ENCODE data around the gene CDH3. TPM values are rescaled to one million over a fixed set of nuclear protein-coding genes. Genes with fewer than 3 reads are reported as not detected.
"Not testable (repeated sequence)": the region's sequence is repeated elsewhere in the genome, so short reads cannot be mapped to it uniquely, and the experiment has no call there.

The CDH3 gene
- total RNA-seq, 2 experiments from 2014 or later = 0.22 to 0.74 TPM

GRCh38 chr16:68715471-68715870, 70.4 kb downstream of the CDH3 start:
- H3K9me3 Mint-ChIP-seq = peaks cover 2% of the 10 kb centered on the region

DNA sequence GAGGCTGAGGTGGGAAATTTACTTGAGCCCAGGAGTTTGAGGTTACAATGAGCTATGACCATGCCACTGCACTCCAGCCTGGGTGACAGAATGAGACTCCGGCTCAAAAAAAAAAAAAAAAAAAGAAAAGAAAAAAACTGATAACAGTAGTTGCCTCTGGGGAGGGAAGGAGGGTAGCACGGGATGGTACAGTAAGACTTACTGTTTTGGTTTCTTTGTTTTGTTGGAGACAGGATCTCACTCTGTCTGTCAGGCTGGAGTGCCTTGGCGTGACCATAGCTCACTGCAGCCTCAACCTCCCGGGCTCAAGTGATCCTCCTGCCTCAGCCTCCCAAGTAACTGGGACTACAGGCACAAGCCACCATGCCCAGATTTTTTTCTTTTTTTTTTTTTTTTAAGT, 71.4 kb downstream of the CDH3 start:
- CTCF ChIA-PET = interaction anchor here (0.6 kb wide), 1 partner anchor 23 kb away, joined by 3 read pairs; no protein-coding TSS in a partner anchor
- intact Hi-C loops (cut with DNase I, micrococcal nuclease) = not testable (repeated sequence)

More at GRCh38 chr16:68715471-68715870, 70.4 kb downstream of the CDH3 start:
- Histone ChIP-seq H3K4me1 (ENCODE audit: insufficient read depth, low read length) (no peaks in the 10 kb centered on the region), H3K36me3 (ENCODE audit: insufficient read depth, low read length) (no peaks in the 10 kb centered on the region), H3K27me3 (ENCODE audit: control insufficient read depth in 1 of 2, insufficient read depth in 2 of 2, low read length in 2 of 2) (no peaks in the 10 kb centered on the region), H3K4me3 (ENCODE audit: low read length) (no peak overlapping the region), H3K27ac (ENCODE audit: low read depth in 1 of 2, low read length in 2 of 2) (no peak overlapping the region), H3K9me3 (ENCODE audit: control insufficient read depth in 1 of 2, insufficient read depth in 1 of 2, low read length in 2 of 2) (peaks cover 0 to 8% of the 10 kb centered on the region in 2 experiments)
- H3K27ac Mint-ChIP-seq = no peak overlapping the region
- ChIA-PET CTCF (no interaction called here), POLR2A (no interaction called here)
- H3K27me3 Mint-ChIP-seq = peaks cover 21% of the 10 kb centered on the region
- intact Hi-C loops (cut with DNase I, micrococcal nuclease) = no loop called here
- no peaks in the 10 kb centered on the region for H3K4me1 Mint-ChIP-seq (ENCODE audit: low read depth)
- ATAC-seq (ENCODE audit: poor library complexity) (no peak), DNase-seq (no peak)
- H3K4me3 Mint-ChIP-seq = no peak overlapping the region
- TF ChIP-seq, protein P1, sequence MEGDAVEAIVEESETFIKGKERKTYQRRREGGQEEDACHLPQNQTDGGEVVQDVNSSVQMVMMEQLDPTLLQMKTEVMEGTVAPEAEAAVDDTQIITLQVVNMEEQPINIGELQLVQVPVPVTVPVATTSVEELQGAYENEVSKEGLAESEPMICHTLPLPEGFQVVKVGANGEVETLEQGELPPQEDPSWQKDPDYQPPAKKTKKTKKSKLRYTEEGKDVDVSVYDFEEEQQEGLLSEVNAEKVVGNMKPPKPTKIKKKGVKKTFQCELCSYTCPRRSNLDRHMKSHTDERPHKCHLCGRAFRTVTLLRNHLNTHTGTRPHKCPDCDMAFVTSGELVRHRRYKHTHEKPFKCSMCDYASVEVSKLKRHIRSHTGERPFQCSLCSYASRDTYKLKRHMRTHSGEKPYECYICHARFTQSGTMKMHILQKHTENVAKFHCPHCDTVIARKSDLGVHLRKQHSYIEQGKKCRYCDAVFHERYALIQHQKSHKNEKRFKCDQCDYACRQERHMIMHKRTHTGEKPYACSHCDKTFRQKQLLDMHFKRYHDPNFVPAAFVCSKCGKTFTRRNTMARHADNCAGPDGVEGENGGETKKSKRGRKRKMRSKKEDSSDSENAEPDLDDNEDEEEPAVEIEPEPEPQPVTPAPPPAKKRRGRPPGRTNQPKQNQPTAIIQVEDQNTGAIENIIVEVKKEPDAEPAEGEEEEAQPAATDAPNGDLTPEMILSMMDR (IDR thresholded peaks at IDR 0.05) = no peak
- no peaks in the 10 kb centered on the region for H3K36me3 Mint-ChIP-seq (ENCODE audit: low read depth)

DNA sequence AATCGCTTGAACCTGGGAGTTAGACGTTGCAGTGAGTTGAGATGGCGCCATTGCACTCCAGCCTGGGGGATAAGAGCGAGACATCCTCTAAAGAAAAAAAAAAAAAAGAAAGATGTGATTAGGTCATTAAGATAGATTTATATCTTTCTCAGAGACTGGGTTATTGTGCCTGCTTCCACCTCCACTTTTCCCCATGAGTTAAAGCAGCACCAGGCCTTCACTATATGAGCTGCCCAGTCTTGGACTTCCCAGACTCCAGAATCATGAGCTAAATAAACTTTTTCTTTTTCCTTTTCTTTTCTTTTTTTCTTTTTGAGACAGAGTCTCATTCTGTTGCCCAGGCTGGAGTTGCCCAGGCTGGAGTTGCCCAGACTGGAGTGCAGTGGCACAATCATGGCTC, 72.6 kb downstream of the CDH3 start:
- intact Hi-C loops (cut with DNase I, micrococcal nuclease) = no loop called here
- TF ChIP-seq, protein P1 (IDR thresholded peaks at IDR 0.05) = no peak
- DNase-seq (no peak), ATAC-seq (ENCODE audit: poor library complexity) (no peak)
- CTCF ChIA-PET = interaction anchor here (0.7 kb wide), 1 partner anchor 47 kb away, joined by 3 read pairs; no protein-coding TSS in a partner anchor
- no peaks in the 10 kb centered on the region for H3K4me1 ChIP-seq (ENCODE audit: insufficient read depth, low read length)
- H3K36me3 ChIP-seq (ENCODE audit: insufficient read depth, low read length) = no peaks in the 10 kb centered on the region
- Mint-ChIP-seq H3K27ac (no peak overlapping the region), H3K4me1 (ENCODE audit: low read depth) (no peaks in the 10 kb centered on the region), H3K9me3 (peaks cover 2% of the 10 kb centered on the region), H3K27me3 (peaks cover 15% of the 10 kb centered on the region), H3K4me3 (no peak overlapping the region), H3K36me3 (ENCODE audit: low read depth) (no peaks in the 10 kb centered on the region)
- H3K4me3 ChIP-seq (ENCODE audit: low read length) = no peak overlapping the region
- H3K27ac ChIP-seq (ENCODE audit: low read depth in 1 of 2, low read length in 2 of 2) = no peak overlapping the region
- H3K9me3 ChIP-seq (ENCODE audit: control insufficient read depth in 1 of 2, insufficient read depth in 1 of 2, low read length in 2 of 2) = peaks cover 0 to 8% of the 10 kb centered on the region in 2 experiments
- H3K27me3 ChIP-seq (ENCODE audit: control insufficient read depth in 1 of 2, insufficient read depth in 2 of 2, low read length in 2 of 2) = no peaks in the 10 kb centered on the region
- POLR2A ChIA-PET = interaction anchor here (0.7 kb wide), 1 partner anchor 20 kb away, joined by 3 read pairs; no protein-coding TSS in a partner anchor

More for the DNA sequence above, 71.4 kb downstream of the CDH3 start:
- peaks cover 16% of the 10 kb centered on the region for H3K27me3 Mint-ChIP-seq
- ATAC-seq (ENCODE audit: poor library complexity); H3K27me3 ChIP-seq (ENCODE audit: control insufficient read depth in 1 of 2, insufficient read depth in 2 of 2, low read length in 2 of 2); H3K4me3 ChIP-seq (ENCODE audit: low read length); H3K36me3 Mint-ChIP-seq (ENCODE audit: low read depth); H3K4me1 Mint-ChIP-seq (ENCODE audit: low read depth); H3K27ac Mint-ChIP-seq; H3K4me3 Mint-ChIP-seq; H3K27ac ChIP-seq (ENCODE audit: low read depth in 1 of 2, low read length in 2 of 2); H3K4me1 ChIP-seq (ENCODE audit: insufficient read depth, low read length); POLR2A ChIA-PET; H3K9me3 Mint-ChIP-seq; DNase-seq; H3K9me3 ChIP-seq (ENCODE audit: control insufficient read depth in 1 of 2, insufficient read depth in 1 of 2, low read length in 2 of 2); H3K36me3 ChIP-seq (ENCODE audit: insufficient read depth, low read length): not testable (repeated sequence)

DNA sequence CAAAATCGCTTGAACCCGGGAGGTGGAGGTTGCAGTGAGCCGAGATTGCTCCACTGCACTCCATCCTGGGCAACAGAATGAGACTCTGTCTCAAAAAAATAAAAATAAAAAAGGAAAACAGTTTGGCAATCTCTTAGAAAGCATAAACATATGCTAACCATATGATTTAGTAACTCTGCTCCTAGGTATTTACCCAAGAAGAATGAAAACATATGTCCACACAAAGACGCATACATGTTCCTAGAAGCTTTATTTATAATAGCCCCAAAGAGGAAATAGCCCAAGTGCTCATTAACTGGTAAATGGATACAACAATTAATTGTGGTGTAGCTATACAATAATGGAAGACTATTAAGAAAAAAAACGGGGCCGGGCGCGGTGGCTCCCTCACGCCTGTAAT, 73.5 kb downstream of the CDH3 start:
- CTCF ChIA-PET = interaction anchor here (0.7 kb wide), 1 partner anchor 129 kb away, joined by 3 read pairs; no protein-coding TSS in a partner anchor
- Mint-ChIP-seq H3K4me1 (ENCODE audit: low read depth) (no peaks in the 10 kb centered on the region), H3K4me3 (no peak overlapping the region), H3K9me3 (peaks cover 2% of the 10 kb centered on the region), H3K27me3 (peaks cover 6% of the 10 kb centered on the region), H3K36me3 (ENCODE audit: low read depth) (no peaks in the 10 kb centered on the region), H3K27ac (no peak overlapping the region)
- Histone ChIP-seq H3K4me1 (ENCODE audit: insufficient read depth, low read length) (no peaks in the 10 kb centered on the region), H3K36me3 (ENCODE audit: insufficient read depth, low read length) (no peaks in the 10 kb centered on the region), H3K27ac (ENCODE audit: low read depth in 1 of 2, low read length in 2 of 2) (no peak overlapping the region), H3K9me3 (ENCODE audit: control insufficient read depth in 1 of 2, insufficient read depth in 1 of 2, low read length in 2 of 2) (peaks cover 0 to 8% of the 10 kb centered on the region in 2 experiments), H3K4me3 (ENCODE audit: low read length) (no peak overlapping the region), H3K27me3 (ENCODE audit: control insufficient read depth in 1 of 2, insufficient read depth in 2 of 2, low read length in 2 of 2) (no peaks in the 10 kb centered on the region)
- no peak for DNase-seq
- TF ChIP-seq, protein P1 (IDR thresholded peaks at IDR 0.05) = no peak
- intact Hi-C loops (cut with DNase I, micrococcal nuclease) = no loop called here
- POLR2A ChIA-PET = no interaction called here
- ATAC-seq (ENCODE audit: poor library complexity) = no peak

All from CD4-positive, alpha-beta T cell (primary cell).